ENCODE results near the gene EZH2.

The EZH2 gene

GRCh38 chr7:148856891-148857290, 27.2 kb downstream of the EZH2 start:
- no peak for DNase-seq (ENCODE audit: extremely low read depth in 1 of 2, low read depth in 1 of 2)

DNA sequence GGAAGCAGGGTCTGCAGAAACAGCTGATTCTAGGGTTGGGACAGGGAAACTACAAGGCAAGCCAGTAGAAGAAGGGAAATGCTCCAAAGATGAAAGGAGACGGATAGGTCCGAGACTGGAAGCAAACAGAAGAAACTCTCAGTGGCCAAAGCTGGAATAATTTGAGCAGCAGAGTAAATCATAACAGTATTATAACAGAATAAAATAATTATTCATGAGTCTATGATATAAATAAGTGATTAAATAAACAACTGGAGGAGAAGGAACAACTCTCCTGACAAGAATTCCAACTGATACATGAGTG, 27.6 kb downstream of the EZH2 start:
- no peak for DNase-seq (ENCODE audit: extremely low read depth in 1 of 2, low read depth in 1 of 2)

DNA sequence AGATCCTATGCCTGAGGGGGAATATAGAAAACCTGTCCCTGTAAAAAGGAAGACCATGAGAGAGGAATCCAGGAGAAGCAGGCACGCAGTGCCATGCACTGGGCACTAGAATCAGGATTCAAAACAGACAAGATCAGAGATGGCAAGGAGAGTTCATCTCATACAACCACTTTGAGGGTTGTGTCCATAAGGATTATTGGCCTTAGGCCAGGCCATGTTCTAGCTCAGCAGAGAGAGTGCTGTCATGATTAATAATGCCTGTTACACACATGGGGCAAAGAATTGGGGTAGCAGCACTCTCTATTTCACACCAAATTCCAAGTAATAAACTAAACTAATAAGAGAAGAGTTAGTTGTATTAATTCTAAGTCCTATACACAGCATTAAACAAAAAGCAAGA, 29.1 kb downstream of the EZH2 start:
- no peak for DNase-seq (ENCODE audit: extremely low read depth in 1 of 2, low read depth in 1 of 2)

- DNase-seq (ENCODE audit: extremely low read depth in 1 of 2, low read depth in 1 of 2): no peak
Measured at GRCh38 chr7:148852272-148852671, 31.8 kb downstream of the EZH2 start.

GRCh38 chr7:148850564-148850963, 33.5 kb downstream of the EZH2 start:
- no peak for DNase-seq (ENCODE audit: extremely low read depth in 1 of 2, low read depth in 1 of 2)

DNA sequence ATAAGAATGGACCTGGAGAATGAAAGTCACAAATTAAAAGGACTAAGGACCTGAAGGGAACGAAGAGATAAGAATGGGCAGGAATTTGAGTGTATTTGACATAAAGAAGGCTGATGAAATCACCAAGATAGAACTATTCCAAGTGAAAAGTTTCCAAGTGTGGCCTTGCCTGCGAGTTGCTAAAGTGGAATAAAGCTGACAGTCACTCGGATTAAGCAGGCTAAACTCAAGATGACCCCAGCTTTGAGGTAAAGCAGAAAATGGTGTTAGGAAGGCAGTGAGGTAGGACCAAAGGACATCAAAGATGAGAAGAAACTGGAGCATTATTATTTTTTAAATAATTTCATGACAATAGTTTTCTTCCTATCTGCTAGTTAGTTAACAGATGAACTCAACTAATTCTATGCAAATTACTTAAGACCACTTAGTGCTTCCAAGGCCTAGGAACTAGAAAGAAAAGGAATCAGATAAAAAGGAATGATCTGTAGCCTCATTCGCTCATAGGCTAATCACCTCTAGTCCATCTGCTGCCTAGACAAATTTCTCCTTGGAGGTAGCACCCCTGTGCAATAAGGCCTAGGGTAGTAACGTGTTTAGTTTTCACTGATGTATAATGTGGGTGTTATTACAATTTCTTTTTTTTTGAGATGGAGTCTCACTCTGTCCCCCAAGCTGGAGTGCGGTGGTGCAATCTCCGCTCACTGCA, 34.5 kb downstream of the EZH2 start:
- no peak for DNase-seq (ENCODE audit: extremely low read depth in 1 of 2, low read depth in 1 of 2)

GRCh38 chr7:148847815-148848734, 36.0 kb downstream of the EZH2 start:
- DNase-seq (ENCODE audit: extremely low read depth in 1 of 2, low read depth in 1 of 2): no peak

DNA sequence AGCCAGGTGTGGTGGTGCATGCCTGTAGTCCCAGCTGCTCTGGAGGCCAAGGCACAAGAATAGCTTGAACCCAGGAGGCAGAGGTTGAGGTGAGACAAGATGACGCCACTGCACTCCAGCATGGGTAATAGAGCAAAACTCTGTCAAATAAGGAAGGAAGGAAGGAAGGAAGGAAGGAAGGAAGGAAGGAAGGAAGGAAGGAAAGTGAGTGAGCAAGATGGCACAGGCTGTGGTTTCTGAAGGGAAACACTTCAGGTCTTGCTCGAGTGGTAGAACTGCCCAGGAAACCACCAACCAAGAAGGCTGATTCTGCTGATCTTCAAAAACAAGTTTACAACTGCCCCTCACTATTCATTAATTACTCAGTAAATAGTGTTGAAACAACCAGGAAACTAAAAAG, 45.2 kb downstream of the EZH2 start:
- DNase-seq (ENCODE audit: extremely low read depth in 1 of 2, low read depth in 1 of 2): no peak

- no peak for DNase-seq (ENCODE audit: extremely low read depth in 1 of 2, low read depth in 1 of 2)
Measured at GRCh38 chr7:148835854-148836253, 48.2 kb downstream of the EZH2 start.

GRCh38 chr7:148834605-148835004, 49.5 kb downstream of the EZH2 start:
- DNase-seq (ENCODE audit: extremely low read depth in 1 of 2, low read depth in 1 of 2): no peak

- DNase-seq (ENCODE audit: extremely low read depth in 1 of 2, low read depth in 1 of 2): no peak
Measured at GRCh38 chr7:148831782-148832181, 52.3 kb downstream of the EZH2 start.

DNA sequence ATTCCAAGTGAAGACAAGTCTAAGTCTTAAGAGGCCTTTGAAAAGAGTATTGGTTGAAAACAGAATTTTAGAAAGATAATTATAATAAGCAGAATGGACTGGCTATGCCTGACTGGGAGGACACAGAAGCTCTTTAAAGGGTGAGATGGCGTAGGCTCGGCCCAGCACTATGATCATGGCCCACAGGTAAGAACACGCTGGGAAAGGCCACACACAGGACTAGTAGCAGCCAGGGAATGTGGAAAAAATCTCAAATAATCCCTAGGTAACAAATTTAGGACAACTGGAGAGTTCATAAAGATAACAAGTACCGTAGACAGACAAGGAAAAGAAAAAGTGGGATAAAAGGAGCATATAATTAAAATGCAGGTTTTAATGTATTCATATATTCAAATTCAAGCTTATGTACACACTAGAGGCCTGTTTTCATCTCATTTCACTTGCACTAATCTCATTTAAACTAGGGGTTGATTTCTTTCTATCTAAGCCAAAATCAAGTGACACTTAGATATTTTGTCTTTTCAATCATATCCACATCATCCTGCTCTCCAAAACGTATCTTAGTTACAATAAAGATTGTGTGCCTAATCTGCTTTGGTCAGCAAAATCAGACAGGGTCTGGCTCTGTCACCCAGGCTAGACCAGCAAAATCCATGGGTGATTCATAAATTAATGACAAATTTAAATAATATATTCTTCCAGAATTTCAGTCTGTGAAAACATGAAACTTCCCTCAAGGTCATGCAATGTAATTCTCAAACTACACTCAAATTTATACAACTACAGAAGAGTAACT, 53.0 kb downstream of the EZH2 start:
- no peak for DNase-seq (ENCODE audit: extremely low read depth in 1 of 2, low read depth in 1 of 2)

DNA sequence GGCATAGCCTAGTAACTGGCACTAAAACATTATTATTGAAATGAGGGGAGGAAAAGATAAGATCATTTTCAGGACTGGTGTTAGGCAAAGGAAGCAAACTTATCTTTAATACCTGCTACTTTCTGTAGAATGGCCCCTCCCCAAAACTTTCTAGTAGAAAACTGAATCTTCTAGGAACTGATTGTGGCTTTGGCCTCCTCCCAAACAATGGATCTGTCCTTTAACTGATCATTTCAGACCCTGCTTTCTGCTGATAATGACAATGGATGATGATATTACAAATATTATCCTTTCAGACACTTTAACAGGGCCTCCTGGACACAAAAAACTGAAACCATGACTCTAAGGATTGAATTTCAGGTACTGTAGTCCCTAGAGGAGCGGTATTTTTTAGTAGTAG, 55.1 kb downstream of the EZH2 start:
- no peak for DNase-seq (ENCODE audit: extremely low read depth in 1 of 2, low read depth in 1 of 2)

DNA sequence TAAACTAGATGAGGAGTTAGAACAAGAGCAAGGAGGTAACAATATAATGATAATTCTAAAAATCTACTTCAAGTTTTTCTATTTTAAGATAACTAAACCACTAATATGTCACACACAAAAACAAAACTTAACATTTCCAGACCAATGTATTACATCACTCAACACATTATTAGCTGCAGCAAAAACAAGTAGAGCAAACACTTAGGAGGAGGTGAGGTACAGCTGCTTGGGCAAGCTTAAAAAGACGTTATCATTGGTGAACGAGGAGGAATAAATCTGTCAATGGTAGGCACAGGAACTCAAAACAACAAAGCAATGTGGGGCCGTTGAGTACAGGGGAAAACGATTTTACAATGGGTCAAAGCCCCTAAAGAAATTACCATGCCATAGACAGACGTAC, 58.8 kb downstream of the EZH2 start:
- no peak for DNase-seq (ENCODE audit: extremely low read depth in 1 of 2, low read depth in 1 of 2)

- DNase-seq (ENCODE audit: extremely low read depth in 1 of 2, low read depth in 1 of 2): no peak
Measured at GRCh38 chr7:148824864-148825263, 59.2 kb downstream of the EZH2 start.

GRCh38 chr7:148821422-148821821, 62.7 kb downstream of the EZH2 start:
- DNase-seq (ENCODE audit: extremely low read depth in 1 of 2, low read depth in 1 of 2): no peak

- no peak for DNase-seq (ENCODE audit: extremely low read depth in 1 of 2, low read depth in 1 of 2)
Measured at GRCh38 chr7:148819697-148820360, 64.3 kb downstream of the EZH2 start.

GRCh38 chr7:148815612-148816011, 68.5 kb downstream of the EZH2 start:
- DNase-seq (ENCODE audit: extremely low read depth in 1 of 2, low read depth in 1 of 2): no peak

DNA sequence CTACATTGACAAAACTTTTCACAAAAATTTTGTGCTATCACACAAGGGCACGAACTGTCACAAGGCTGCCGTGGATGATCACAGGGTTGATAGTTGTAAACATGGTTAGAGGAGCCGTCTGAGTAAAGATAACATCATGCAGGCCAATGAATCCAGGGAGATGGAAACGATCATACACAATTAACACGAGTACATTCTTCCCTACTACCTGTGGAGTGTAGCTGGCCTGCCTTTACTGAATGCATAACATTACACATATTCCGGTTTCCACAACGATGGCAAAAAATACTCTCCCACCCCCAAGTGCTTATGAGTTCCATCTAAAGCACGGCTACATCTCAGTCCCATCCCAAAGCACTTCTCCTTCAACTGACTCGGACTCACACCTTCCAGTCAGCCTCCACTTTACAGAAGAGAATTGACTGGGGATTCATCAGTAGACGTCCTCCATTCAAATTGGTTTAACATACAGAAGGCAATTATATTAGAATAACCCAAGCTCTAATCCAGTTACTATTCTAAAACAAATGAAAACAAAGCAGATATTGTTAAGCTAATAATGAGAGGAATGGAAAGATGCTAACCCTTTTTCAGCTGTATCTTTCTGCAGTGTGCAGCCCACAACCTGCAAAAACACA, 69.0 kb downstream of the EZH2 start:
- no peak for DNase-seq (ENCODE audit: extremely low read depth in 1 of 2, low read depth in 1 of 2)

- DNase-seq (ENCODE audit: extremely low read depth in 1 of 2, low read depth in 1 of 2): no peak
Measured at GRCh38 chr7:148813890-148814289, 70.2 kb downstream of the EZH2 start.

- no peak for DNase-seq (ENCODE audit: extremely low read depth in 1 of 2, low read depth in 1 of 2)
Measured at GRCh38 chr7:148811892-148812291, 72.2 kb downstream of the EZH2 start.
